Vagina (tissue), 2 donors: ENCODE data around the gene HS6ST3. TPM values are rescaled to one million over a fixed set of nuclear protein-coding genes. Genes with fewer than 3 reads are reported as not detected.

ENCODE experiments used
- DNase-seq, 2 donors: peaks; one replicate each; pipeline ENCODE4 v3.0.0-alpha.2; 2017; ENCODE audit errors: extremely low spot score in 2 of 2
- H3K27ac ChIP-seq: fragments of 200-600 bp; sonication (generic); one replicate; pipeline ENCODE4 v1.5.1; 2019
- H3K27me3 ChIP-seq: fragments of 200-600 bp; sonication (generic); one replicate; pipeline ENCODE4 v1.5.1; 2019
- H3K36me3 ChIP-seq, 2 donors: fragments of 200-600 bp; sonication (generic); one replicate each; pipeline ENCODE4 v1.5.1; 2017 to 2019
- H3K4me1 ChIP-seq: fragments of 200-600 bp; sonication (generic); one replicate; pipeline ENCODE4 v1.5.1; 2019
- H3K4me3 ChIP-seq, 2 donors: fragments of 200-600 bp; sonication (generic); 1 replicate in 1 of 2; 2 replicates in 1 of 2; pipeline ENCODE4 v1.5.1; 2016 to 2019
- H3K9me3 ChIP-seq: fragments of 200-600 bp; sonication (generic); one replicate; pipeline ENCODE4 v1.5.1; 2019
- CTCF ChIP-seq, 3 experiments: fragments of 450-650 bp in 2 of 3; fragments of 200-600 bp in 1 of 3; sonication (generic) in 1 of 3; IDR thresholded peaks; one replicate each; pipeline ENCODE4 v1.5.1; 2017 to 2019; ENCODE audit warnings: antibody characterized with exemption in 3 of 3, mild to moderate bottlenecking in 2 of 3, moderate library complexity in 2 of 3
- POLR2A ChIP-seq, 2 donors: fragments of 450-650 bp; IDR thresholded peaks; one replicate each; pipeline ENCODE4 v1.6.1; 2017; ENCODE audit warnings: antibody characterized with exemption in 2 of 2, mild to moderate bottlenecking in 2 of 2, moderate library complexity in 2 of 2
- POLR2AphosphoS5 ChIP-seq, 2 donors: sonication (generic); formaldehyde crosslinking; IDR thresholded peaks; one replicate each; pipeline ENCODE4 v1.9.0; 2017; ENCODE audit warnings: antibody characterized with exemption in 2 of 2, mild to moderate bottlenecking in 2 of 2, low read depth in 1 of 2; ENCODE audit not compliant: insufficient read depth in 1 of 2
- intact Hi-C: fragments of 100-400 bp; cut with DNase I; formaldehyde crosslinking; loops from one replicate; pipeline ENCODE4 v1.15.1; 2023
- total RNA-seq: library from RNA; depleted of rRNA; stranded (reverse); fragments of >200 nt; gene quantifications from one replicate; pipeline ENCODE4 v1.2.3, GENCODE V29; 2016

Gene HS6ST3
- total RNA-seq, 1 donor from 2014 or later, result 0.49 TPM

- H3K27me3 ChIP-seq, result peaks cover 7% of the 10 kb centered on the region
- peaks cover 13% of the 10 kb centered on the region for H3K4me1 ChIP-seq
- no peak overlapping the region for H3K27ac ChIP-seq
- H3K4me3 ChIP-seq, result no peak overlapping the region
- intact Hi-C loops, result no loop called here
- TF ChIP-seq CTCF (IDR thresholded peaks at IDR 0.05), result no peak
- H3K9me3 ChIP-seq, result no peaks in the 10 kb centered on the region
- no peaks in the 10 kb centered on the region for H3K36me3 ChIP-seq
- no peak for DNase-seq
Measured at GRCh38 chr13:96086736-96087135, 3.2 kb upstream of the HS6ST3 start.

- no peak for TF ChIP-seq CTCF (IDR thresholded peaks at IDR 0.05)
- TF ChIP-seq POLR2AphosphoS5 (IDR thresholded peaks at IDR 0.05; ENCODE audit: insufficient read depth in 1 of 2, low read depth in 1 of 2), result no peak
- TF ChIP-seq POLR2A (IDR thresholded peaks at IDR 0.05), result no peak
- Histone ChIP-seq H3K4me3 (no peak overlapping the region), H3K27ac (no peak overlapping the region), H3K36me3 (no peaks in the 10 kb centered on the region), H3K27me3 (peaks cover 10% of the 10 kb centered on the region), H3K9me3 (no peaks in the 10 kb centered on the region), H3K4me1 (peaks cover 15% of the 10 kb centered on the region)
- no peak for DNase-seq
- intact Hi-C loops, result no loop called here
Measured at GRCh38 chr13:96089139-96089538, 768 bp upstream of the HS6ST3 start.

DNA sequence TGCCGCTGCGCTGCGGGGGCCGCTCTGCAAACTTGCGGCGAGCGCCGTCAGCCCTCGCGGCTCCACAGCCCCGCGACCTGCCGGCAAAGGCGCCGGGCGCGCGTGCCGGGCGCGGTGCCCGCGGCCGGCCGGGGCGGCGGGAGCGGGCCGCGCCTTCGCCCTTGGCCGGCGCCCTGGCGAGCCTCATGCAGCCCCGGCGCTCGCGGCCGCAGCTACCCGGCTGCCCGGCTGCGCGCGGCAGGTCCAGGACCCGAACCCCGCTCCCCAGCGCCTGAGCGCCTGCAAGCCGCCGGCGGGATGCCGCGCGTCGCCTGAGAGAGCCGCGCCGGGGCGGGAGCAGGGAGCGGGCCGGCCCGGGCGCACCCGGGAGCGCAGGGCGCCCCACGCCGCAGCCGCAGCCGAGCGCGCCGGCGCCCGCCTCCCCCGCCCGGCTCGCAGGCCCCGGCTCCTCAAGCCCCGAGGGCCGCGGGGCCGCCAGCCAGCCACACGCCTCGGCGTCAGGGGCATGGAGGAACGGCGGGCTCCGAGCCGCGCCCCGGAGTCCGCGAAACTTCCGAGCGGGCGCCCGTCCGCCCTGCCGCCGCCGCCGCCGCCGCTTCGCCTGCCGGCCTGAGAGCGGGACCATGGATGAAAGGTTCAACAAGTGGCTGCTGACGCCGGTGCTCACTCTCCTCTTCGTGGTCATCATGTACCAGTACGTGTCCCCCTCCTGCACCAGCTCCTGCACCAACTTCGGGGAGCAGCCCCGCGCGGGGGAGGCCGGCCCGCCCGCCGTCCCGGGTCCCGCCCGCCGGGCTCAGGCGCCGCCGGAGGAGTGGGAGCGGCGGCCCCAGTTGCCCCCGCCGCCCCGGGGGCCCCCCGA lies 564 bp downstream of the HS6ST3 start:
- peak overlapping the region; percentile 29 to 46 for H3K4me3 ChIP-seq
- H3K36me3 ChIP-seq, result no peaks in the 10 kb centered on the region
- H3K27ac ChIP-seq, result no peak overlapping the region
- no peaks in the 10 kb centered on the region for H3K9me3 ChIP-seq
- DNase-seq, result no peak
- TF ChIP-seq POLR2A (IDR thresholded peaks at IDR 0.05), result no peak
- no peak for TF ChIP-seq POLR2AphosphoS5 (IDR thresholded peaks at IDR 0.05; ENCODE audit: insufficient read depth in 1 of 2, low read depth in 1 of 2)
- TF ChIP-seq CTCF (IDR thresholded peaks at IDR 0.05), result no peak
- intact Hi-C loops, result no loop called here
- H3K27me3 ChIP-seq, result peaks cover 10% of the 10 kb centered on the region
- H3K4me1 ChIP-seq, result peaks cover 15% of the 10 kb centered on the region

DNA sequence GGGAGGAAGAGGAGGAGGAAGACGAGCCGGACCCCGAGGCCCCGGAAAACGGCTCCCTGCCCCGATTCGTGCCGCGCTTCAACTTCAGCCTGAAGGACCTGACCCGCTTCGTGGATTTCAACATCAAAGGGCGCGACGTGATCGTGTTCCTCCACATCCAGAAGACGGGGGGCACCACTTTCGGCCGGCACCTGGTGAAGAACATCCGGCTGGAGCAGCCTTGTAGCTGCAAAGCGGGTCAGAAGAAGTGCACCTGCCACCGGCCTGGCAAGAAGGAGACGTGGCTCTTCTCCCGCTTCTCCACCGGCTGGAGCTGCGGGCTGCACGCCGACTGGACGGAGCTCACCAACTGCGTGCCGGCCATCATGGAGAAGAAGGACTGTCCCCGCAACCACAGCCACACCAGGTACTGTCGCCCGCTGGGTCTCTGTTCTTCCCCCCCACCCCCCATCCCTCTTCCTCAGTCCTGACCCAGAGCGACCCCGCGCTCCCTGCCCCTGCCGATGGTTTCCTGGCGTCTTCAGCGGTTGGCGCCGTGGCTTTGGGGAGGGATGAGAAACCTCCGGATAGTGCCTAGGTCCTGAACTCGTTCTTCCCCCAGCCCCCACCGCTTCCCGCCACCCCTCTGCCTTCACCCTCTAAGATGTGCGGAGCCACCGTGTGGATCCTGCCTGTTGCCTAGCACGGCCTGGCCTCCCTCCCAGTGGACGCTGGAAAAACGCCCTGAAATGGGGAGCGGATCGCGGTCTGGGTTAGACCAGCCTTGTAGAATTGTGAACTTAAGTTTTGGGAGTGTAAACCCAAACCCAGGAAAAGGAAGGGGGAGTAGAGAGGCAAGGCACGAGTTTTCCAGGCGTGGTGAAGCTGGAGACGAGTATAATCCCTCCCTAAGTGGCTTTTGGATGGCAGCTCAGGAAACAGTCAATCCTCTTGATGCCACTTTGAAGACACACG lies 1.5 kb downstream of the HS6ST3 start:
- Histone ChIP-seq H3K27ac (no peak overlapping the region), H3K4me1 (peaks cover 15% of the 10 kb centered on the region), H3K9me3 (no peaks in the 10 kb centered on the region), H3K36me3 (no peaks in the 10 kb centered on the region), H3K4me3 (peak overlapping the region; percentile 29 to 46), H3K27me3 (peaks cover 10% of the 10 kb centered on the region)
- TF ChIP-seq POLR2A (IDR thresholded peaks at IDR 0.05) (no peak), POLR2AphosphoS5 (IDR thresholded peaks at IDR 0.05; ENCODE audit: insufficient read depth in 1 of 2, low read depth in 1 of 2) (no peak), CTCF (IDR thresholded peaks at IDR 0.05) (no peak)
- intact Hi-C loops, result no loop called here
- DNase-seq, result no peak
